GM19238 (cell line): ENCODE data around the gene PFDN6.
"Not testable (repeated sequence)": the region's sequence is repeated elsewhere in the genome, so short reads cannot be mapped to it uniquely, and the experiment has no call there.

Source experiments
- DNase-seq: peaks from one replicate; pipeline ENCODE4 v3.0.0; 2011; ENCODE audit warnings: low spot score; ENCODE audit not compliant: insufficient read length

Gene PFDN6

GRCh38 chr6:33273924-33274902 lies 15.2 kb upstream of the PFDN6 start:
- no peak for DNase-seq

GRCh38 chr6:33275795-33276580 lies 13.4 kb upstream of the PFDN6 start:
- not testable (repeated sequence) for DNase-seq

GRCh38 chr6:33276581-33276863 lies 12.9 kb upstream of the PFDN6 start:
- DNase-seq = no peak

DNA sequence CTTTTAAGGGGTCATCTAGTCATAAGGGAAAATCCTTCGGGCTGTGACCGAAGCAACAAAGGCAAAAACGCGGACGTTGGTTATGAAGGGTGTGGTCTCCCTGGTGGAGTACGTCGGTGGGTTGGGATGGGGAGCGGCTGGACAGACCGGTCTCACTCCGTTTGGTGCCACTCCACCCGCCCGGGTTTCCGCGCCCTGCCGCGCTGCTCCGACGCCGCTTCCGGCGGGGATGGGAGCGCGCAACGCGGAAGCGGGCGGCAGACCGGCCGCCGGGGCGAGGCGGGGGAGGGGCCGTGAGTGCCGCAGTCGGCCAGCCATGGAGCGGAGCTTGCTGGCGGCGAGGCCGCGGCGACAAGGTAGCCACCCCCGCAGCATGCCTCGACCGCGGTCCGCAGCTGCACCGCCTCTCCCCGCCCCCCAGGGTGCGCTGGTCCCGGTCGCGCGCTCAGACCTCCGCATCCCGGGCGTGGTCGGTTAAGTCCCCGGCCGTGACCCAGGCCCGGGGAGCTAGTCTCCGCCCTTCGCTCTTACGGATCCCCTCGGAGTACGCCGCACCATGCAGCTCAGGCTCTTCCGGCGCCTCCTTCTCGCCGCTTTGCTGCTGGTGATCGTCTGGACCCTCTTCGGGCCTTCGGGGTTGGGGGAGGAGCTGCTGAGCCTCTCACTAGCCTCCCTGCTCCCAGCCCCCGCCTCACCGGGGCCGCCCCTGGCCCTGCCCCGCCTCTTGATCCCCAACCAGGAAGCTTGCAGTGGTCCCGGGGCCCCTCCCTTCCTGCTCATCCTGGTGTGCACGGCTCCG lies 12.3 kb upstream of the PFDN6 start, which contains the start of gene B3GALT4:
Gene B3GALT4, plus strand, starts transcription at position 260 of the 799 bp plus-strand sequence. Its CDS starts 297 bp downstream, at position 557.
- DNase-seq = peak; percentile 73

DNA sequence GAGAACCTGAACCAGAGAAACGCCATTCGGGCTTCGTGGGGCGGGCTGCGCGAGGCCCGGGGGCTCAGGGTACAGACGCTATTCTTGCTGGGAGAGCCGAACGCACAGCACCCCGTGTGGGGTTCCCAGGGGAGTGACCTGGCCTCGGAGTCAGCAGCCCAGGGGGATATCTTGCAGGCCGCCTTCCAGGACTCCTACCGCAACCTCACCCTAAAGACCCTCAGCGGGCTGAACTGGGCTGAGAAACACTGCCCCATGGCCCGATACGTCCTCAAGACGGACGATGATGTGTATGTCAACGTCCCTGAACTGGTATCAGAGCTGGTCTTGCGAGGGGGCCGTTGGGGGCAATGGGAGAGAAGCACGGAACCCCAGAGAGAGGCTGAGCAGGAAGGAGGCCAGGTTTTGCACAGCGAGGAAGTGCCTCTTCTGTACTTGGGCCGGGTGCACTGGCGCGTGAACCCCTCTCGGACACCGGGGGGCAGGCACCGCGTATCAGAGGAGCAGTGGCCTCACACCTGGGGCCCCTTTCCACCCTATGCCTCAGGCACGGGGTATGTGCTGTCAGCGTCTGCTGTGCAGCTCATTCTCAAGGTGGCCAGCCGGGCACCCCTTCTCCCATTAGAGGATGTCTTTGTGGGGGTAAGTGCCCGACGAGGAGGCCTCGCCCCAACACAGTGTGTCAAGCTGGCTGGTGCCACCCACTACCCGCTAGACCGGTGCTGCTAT lies 11.6 kb upstream of the PFDN6 start:
- DNase-seq = no peak

GRCh38 chr6:33278392-33278741 lies 11.0 kb upstream of the PFDN6 start:
- DNase-seq = no peak

DNA sequence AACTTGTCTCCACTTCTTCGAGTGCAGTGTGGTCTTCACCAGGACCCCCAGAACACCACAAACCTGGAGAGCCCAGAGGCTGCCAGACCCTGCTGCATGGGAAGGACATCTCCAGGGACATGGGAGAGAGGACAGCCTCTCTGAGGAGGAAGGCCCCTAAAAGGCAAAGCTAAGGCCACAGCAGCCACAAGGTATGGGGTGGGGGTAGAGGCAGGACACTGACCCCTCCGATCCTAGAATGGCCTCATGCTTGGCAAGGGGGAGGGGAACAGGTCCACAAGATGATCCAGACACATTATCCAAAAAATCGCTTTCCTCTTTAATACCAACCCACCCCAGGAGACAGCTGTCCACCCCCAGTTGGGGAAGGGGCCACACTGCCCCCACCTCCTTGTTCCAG lies 10.6 kb upstream of the PFDN6 start:
- no peak for DNase-seq

DNA sequence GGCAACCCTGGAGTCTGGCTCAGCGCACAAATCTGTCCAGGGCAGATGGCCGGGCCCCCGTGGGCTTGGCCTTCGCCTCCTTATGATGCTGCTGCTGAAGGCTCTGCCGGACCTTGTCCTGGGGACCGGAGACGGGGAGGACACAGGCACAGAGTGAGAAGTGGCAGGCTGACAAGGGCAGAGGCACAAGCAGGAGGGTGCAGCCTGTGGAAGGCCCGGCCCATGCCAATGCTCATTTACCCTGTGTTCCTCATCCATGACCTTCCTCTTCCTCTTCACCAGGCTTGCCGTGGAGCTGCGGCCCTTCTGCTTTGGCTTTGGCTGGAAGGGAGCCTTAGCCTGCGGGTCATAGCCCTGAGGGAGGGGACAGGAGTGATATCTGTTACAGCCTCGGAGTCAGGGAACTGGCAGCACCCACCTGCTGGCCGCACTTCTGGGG lies 10.1 kb upstream of the PFDN6 start:
- no peak for DNase-seq

- DNase-seq = no peak
Observed at GRCh38 chr6:33279971-33280511, 9.4 kb upstream of the PFDN6 start.

DNA sequence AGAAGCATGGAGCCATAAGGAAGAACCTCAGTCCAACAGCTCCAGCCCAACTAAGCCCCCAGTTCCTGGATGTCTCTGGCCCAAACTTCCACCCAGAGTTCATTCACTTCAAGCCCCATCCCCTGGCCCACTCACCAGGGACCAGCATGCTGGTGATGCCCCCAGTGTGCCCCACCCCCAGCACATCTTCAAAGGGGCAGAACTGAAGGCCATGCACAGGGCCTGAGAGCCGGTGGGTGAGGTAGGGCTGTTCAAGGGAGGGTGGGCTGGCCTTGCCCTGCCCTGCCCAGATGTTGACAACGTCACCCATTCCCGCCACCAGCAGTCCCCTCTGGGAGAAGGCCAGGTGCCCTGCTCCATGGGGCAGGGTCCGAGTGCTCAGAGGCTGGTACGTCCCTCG lies 8.9 kb upstream of the PFDN6 start:
- no peak for DNase-seq

DNA sequence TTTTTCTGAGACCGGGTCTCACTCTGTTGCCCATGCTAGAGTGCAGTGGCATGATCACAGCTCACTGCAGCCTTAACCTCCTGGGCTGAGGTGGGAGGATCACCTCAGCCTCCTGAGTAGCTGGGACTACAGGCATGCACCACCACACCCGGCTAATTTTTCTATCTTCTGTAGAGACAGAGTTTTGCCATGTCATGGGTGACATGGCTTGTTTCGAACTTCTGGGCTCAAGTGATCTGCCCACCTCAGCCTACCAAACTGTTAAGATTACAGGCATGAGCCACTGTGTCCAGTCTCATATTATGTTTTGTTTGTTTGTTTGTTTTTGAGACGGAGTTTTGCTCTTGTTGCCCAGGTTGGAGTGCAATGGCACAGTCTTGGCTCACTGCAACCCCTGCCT lies 4.2 kb upstream of the PFDN6 start:
- DNase-seq = not testable (repeated sequence)

DNA sequence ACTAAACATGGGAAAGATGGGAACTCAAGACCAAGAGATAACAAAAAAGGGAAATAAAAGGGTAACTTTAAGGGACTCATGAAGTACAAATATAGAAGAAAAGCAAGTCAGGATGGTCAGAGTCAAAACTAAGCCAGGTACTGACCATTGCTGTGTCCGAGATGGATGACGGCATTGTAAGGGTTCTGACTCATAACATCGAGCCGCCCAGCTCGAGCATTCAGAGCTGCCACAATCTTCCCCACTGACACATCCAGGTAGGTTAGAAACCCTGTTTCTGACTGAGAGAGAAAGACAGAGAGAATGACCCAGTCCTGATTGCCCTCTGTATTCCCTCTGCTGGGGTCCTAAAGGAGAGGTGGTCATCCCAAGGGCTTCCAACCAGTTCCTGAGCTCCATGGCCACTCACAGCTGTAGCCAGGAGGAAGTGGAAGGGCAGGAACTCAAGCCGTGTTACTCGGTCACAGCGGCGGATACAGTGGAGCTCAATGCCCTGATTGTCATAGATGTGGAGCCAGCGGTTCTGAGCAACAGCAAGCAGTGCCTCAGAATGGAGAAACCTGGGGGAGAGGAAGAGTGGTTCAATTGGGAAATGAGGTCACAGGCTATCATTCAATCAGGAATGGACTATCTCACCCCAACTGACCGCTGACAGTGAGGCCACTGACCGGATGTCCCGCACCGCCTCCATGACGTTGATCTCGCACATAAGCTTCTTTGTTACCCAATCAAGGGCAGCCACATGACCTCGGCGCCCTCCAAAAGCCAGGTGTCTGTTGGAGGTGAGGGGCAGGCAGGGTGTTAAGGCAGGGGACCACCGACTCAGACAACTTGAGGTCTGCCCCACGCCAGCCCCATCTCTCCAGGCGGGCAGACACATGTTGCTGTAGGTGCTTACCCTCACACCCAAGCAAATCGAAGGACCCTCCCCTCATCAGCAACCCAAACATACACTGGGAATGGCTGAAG lies 2.2 kb upstream of the PFDN6 start:
- DNase-seq = no peak

- no peak for DNase-seq
Observed at GRCh38 chr6:33288141-33288920, 1.1 kb upstream of the PFDN6 start.

DNA sequence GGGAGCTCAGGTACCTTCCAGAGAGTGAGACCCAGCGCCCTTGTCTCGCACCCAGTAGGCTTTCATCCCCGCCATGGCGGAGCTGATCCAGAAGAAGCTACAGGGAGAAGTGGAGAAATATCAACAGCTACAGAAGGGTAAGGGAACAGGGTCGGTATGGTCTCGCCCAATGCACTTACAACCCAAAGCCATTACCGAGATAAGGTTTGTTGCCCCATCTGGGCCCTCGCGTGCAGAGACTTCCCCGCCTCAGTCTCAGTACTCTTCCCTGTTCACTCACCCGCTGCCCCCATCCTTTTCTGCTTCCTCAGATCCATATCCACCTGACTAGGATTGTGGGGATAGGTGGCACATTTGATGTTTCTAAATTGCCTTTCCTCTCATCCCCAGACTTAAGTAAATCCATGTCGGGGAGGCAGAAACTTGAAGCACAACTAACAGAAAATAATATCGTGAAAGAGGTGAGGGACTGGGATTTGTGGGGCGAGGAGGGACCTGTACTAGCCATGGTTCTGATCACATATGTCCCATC lies 449 bp downstream of the PFDN6 start:
- no peak for DNase-seq

DNA sequence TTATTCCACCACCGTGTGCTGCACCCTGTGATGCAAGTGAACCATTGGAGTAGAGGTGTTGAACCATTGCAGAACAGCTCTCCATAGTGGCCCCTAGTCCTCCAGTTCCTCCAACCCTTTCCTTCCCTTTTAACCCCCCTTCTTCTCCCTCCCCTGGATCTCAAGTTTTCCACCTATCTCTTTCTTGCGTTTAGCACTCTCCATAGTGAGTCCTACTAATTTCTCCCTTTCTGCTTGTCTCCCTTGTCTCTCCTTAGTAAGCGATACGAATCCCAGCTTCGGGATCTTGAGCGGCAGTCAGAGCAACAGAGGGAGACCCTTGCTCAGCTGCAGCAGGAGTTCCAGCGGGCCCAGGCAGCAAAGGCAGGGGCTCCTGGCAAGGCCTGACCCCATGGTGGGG lies 1.1 kb downstream of the PFDN6 start:
- DNase-seq = no peak

DNA sequence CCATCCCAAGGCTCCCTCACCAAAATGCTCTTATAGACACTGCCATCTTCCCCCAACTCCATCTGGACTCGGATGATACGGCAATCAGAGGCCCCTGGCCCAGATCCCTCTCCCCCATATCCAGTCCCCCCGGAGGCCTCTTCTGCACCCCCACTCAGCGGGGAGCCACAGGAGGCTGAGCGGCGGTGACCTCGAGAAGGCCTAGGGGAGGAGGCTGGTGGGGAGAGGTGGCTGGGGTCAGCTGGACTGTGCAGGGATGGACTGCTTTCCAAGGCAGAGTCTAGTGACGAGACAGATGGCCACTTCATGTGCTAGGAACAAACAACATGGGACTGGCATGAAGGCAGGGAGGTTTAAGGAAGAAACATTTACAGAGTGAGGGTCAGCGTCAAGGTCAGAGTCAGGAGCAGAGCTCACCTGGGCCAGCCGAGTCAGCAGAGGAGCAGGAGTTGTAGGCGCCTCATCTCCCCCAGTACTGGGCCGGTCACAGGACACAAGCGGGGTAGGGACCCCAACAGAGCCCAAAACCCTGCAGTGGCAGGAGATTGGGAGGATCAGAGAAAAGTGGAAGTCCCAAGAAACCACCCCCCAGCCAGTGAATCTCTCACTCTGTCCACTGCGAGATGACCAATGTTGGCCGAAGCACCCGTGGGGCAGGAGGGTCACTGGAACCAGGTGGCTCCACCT lies 3.7 kb downstream of the PFDN6 start:
- no peak for DNase-seq

- no peak for DNase-seq
Observed at GRCh38 chr6:33294086-33294823, 4.9 kb downstream of the PFDN6 start.
